Mesenchymal stem cell (in vitro differentiated cells and primary cell): ENCODE results near the gene HPS3.

Experiments used
- DNase-seq: peaks from one replicate; pipeline ENCODE4 v3.0.0-alpha.2; 2013
- H2AFZ ChIP-seq: one replicate; pipeline ENCODE4 v1.6.1; 2013; ENCODE audit warnings: low read depth, mild to moderate bottlenecking, control low read depth, inconsistent platforms, low read length, moderate library complexity
- H2AK5ac ChIP-seq: 2 replicates; pipeline ENCODE4 v1.6.1; 2013; ENCODE audit warnings: low read length, moderate library complexity, mild to moderate bottlenecking, inconsistent platforms; ENCODE audit not compliant: severe bottlenecking
- H2BK120ac ChIP-seq: one replicate; pipeline ENCODE4 v1.6.1; 2013; ENCODE audit warnings: low read depth, mild to moderate bottlenecking, inconsistent platforms, low read length, moderate library complexity
- H2BK12ac ChIP-seq, 2 experiments: one replicate each; pipeline ENCODE4 v1.6.1; 2013; ENCODE audit warnings: inconsistent platforms in 2 of 2, low read length in 2 of 2, mild to moderate bottlenecking in 2 of 2, moderate library complexity in 2 of 2, control low read depth in 1 of 2
- H2BK15ac ChIP-seq: one replicate; pipeline ENCODE4 v1.6.1; 2013; ENCODE audit warnings: mild to moderate bottlenecking, low read depth, inconsistent platforms; ENCODE audit not compliant: poor library complexity, severe bottlenecking
- H2BK5ac ChIP-seq: 2 replicates; pipeline ENCODE4 v1.6.1; 2013; ENCODE audit warnings: low read depth, mild to moderate bottlenecking, low read length, control low read depth, inconsistent platforms; ENCODE audit not compliant: poor library complexity, severe bottlenecking
- H3K14ac ChIP-seq, 2 experiments: one replicate each; pipeline ENCODE4 v1.6.1; 2013; ENCODE audit warnings: inconsistent platforms in 2 of 2, low read length in 2 of 2, control low read depth in 1 of 2, mild to moderate bottlenecking in 1 of 2, moderate library complexity in 1 of 2
- H3K18ac ChIP-seq, 2 experiments: one replicate each; pipeline ENCODE4 v1.6.1; 2013; ENCODE audit warnings: inconsistent platforms in 2 of 2, low read length in 2 of 2, control low read depth in 1 of 2, low read depth in 1 of 2, mild to moderate bottlenecking in 1 of 2
- H3K23ac ChIP-seq, 2 experiments: one replicate each; pipeline ENCODE4 v1.6.1; 2013; ENCODE audit warnings: inconsistent platforms in 2 of 2, low read length in 2 of 2, mild to moderate bottlenecking in 2 of 2, moderate library complexity in 2 of 2, control low read depth in 1 of 2
- H3K27ac ChIP-seq: 2 replicates; pipeline ENCODE4 v1.5.1; 2013; ENCODE audit warnings: mild to moderate bottlenecking, moderate library complexity, low read length, control low read depth, inconsistent platforms; ENCODE audit not compliant: poor library complexity, severe bottlenecking
- H3K27me3 ChIP-seq, 2 experiments: 2 replicates each; pipeline versions ENCODE4 v1.6.1 to v1.7.0; 2013; ENCODE audit warnings: low read length in 2 of 2, mild to moderate bottlenecking in 2 of 2, moderate library complexity in 2 of 2, control low read depth in 1 of 2, inconsistent platforms in 1 of 2; ENCODE audit not compliant: control insufficient read depth in 1 of 2, insufficient read depth in 1 of 2
- H3K36me3 ChIP-seq, 2 experiments: 2 replicates each; pipeline versions ENCODE4 v1.6.1 to v1.7.0; 2013; ENCODE audit warnings: low read length in 2 of 2, control low read depth in 1 of 2, inconsistent platforms in 1 of 2, low read depth in 1 of 2, mild to moderate bottlenecking in 1 of 2; ENCODE audit not compliant: insufficient read depth in 2 of 2, control insufficient read depth in 1 of 2
- H3K4ac ChIP-seq, 2 experiments: one replicate each; pipeline ENCODE4 v1.6.1; 2013; ENCODE audit warnings: inconsistent platforms in 2 of 2, low read length in 2 of 2, mild to moderate bottlenecking in 2 of 2, moderate library complexity in 2 of 2, control low read depth in 1 of 2, low read depth in 1 of 2
- H3K4me1 ChIP-seq: 2 replicates; pipeline ENCODE4 v1.6.1; 2013; ENCODE audit warnings: low read depth, low read length, control low read depth; ENCODE audit not compliant: control insufficient read depth, insufficient read depth
- H3K4me2 ChIP-seq: 2 replicates; pipeline ENCODE4 v1.6.1; 2013; ENCODE audit warnings: low read length, mild to moderate bottlenecking, inconsistent platforms; ENCODE audit not compliant: poor library complexity, severe bottlenecking
- H3K4me3 ChIP-seq, 2 experiments: 2 replicates each; pipeline versions ENCODE4 v1.5.1 to v1.7.0; 2013; ENCODE audit warnings: low read length in 2 of 2, mild to moderate bottlenecking in 2 of 2, control low read depth in 1 of 2, low read depth in 1 of 2; ENCODE audit not compliant: insufficient read depth in 1 of 2
- H3K79me1 ChIP-seq: replicated peaks from 2 replicates; pipeline ENCODE4 v1.6.1; 2013; ENCODE audit warnings: mild to moderate bottlenecking, control low read depth, low read length, inconsistent platforms; ENCODE audit not compliant: poor library complexity, severe bottlenecking
- H3K9ac ChIP-seq: 2 replicates; pipeline ENCODE4 v1.7.0; 2013; ENCODE audit warnings: mild to moderate bottlenecking, low read length, moderate library complexity
- H3K9me3 ChIP-seq: 2 replicates; pipeline ENCODE4 v1.7.0; 2013; ENCODE audit warnings: mild to moderate bottlenecking, low read length; ENCODE audit not compliant: control insufficient read depth
- H4K8ac ChIP-seq: one replicate; pipeline ENCODE4 v1.6.1; 2013; ENCODE audit warnings: inconsistent platforms, mild to moderate bottlenecking, low read length, moderate library complexity
- H4K91ac ChIP-seq: one replicate; pipeline ENCODE4 v1.6.1; 2013; ENCODE audit warnings: mild to moderate bottlenecking, low read length, inconsistent platforms
- WGBS: methylation state at CpG from one replicate; pipeline ENCODE4 v1.1.7; 2013; ENCODE audit warnings: mixed read lengths; 5-methylcytosine and 5-hydroxymethylcytosine counted together

Gene HPS3

DNA sequence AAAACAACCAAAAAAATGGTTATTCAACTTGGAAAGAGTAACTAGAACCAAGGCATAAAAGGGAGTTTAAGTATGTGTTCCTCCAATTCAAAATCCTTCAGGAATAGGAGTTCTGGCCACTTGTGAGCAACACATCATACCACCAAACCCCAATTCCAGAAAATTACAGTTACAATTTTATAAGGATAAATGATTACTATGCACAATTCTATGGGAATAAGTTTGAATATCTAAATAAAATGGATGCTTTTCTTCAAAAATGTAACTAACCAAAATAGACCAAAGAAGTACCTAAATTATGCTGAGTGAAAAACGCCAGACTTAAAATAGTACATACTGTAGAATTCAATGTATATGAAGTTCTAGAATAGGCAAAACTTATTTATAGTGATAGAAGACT lies 47.7 kb upstream of the HPS3 start:
- H3K4me3 ChIP-seq: no peak overlapping the region
- no peaks in the 10 kb centered on the region for H3K27me3 ChIP-seq
- H3K79me1 ChIP-seq: peaks cover 6% of the 10 kb centered on the region
- WGBS: no CpG with 5 or more reads among the region's 1 CpG
- no peak overlapping the region for H3K18ac ChIP-seq
- no peak overlapping the region for H4K91ac ChIP-seq
- no peak overlapping the region for H3K4ac ChIP-seq
- H2BK120ac ChIP-seq: no peak overlapping the region
- H3K27ac ChIP-seq: no peak overlapping the region
- H3K9me3 ChIP-seq: no peaks in the 10 kb centered on the region
- no peak overlapping the region for H3K4me2 ChIP-seq
- no peak overlapping the region for H2AK5ac ChIP-seq
- peaks cover 3 to 9% of the 10 kb centered on the region in 2 experiments for H3K36me3 ChIP-seq
- no peak overlapping the region for H3K9ac ChIP-seq
- no peak overlapping the region for H2BK12ac ChIP-seq
- H3K23ac ChIP-seq: no peak overlapping the region
- no peak overlapping the region for H2AFZ ChIP-seq
- H2BK5ac ChIP-seq: no peak overlapping the region
- DNase-seq: no peak
- peaks cover 6% of the 10 kb centered on the region for H3K4me1 ChIP-seq
- no peak overlapping the region for H3K14ac ChIP-seq
- H4K8ac ChIP-seq: no peak overlapping the region
- no peak overlapping the region for H2BK15ac ChIP-seq

DNA sequence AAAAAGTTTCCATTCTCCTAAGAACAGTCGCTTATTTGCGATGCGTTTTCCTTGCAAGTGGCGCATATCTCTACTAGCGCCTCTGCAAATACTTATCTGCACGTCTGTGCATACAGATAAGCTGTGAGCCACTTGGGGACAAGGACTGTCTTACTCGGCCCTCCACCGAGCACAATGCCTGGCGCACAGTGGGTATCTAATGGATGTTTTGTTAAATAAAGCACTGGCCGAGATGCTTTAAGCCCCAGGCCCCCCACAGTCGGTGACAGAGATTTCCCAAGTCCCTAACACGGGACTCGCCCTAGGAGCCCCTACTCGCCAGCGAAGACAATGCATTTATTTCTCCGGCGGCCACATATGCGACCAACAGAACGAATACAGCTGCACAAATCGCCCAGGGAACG lies 43.6 kb upstream of the HPS3 start:
- Histone ChIP-seq H2BK120ac (no peak overlapping the region), H3K27me3 (no peaks in the 10 kb centered on the region), H4K8ac (no peak overlapping the region), H2BK12ac (no peak overlapping the region), H3K18ac (peak overlapping the region; percentile 71 to 85), H3K79me1 (peaks cover 7% of the 10 kb centered on the region), H3K4me2 (peak overlapping the region; percentile 98), H3K14ac (peak overlapping the region; percentile 28 to 61), H3K9me3 (no peaks in the 10 kb centered on the region), H3K9ac (peak overlapping the region; percentile 83), H3K4ac (peak overlapping the region in 1 of 2 experiments; percentile 53), H3K27ac (no peak overlapping the region), H2BK15ac (no peak overlapping the region), H2AK5ac (no peak overlapping the region), H3K4me3 (peak overlapping the region; percentile 81 to 95), H4K91ac (peak overlapping the region; percentile 34), H2BK5ac (no peak overlapping the region), H3K23ac (no peak overlapping the region), H3K4me1 (peaks cover 8% of the 10 kb centered on the region), H3K36me3 (peaks cover 3 to 9% of the 10 kb centered on the region in 2 experiments), H2AFZ (peak overlapping the region; percentile 46)
- peak; percentile 61 for DNase-seq
- under 1% methylated on average over 21 of the region's 21 CpGs for WGBS

DNA sequence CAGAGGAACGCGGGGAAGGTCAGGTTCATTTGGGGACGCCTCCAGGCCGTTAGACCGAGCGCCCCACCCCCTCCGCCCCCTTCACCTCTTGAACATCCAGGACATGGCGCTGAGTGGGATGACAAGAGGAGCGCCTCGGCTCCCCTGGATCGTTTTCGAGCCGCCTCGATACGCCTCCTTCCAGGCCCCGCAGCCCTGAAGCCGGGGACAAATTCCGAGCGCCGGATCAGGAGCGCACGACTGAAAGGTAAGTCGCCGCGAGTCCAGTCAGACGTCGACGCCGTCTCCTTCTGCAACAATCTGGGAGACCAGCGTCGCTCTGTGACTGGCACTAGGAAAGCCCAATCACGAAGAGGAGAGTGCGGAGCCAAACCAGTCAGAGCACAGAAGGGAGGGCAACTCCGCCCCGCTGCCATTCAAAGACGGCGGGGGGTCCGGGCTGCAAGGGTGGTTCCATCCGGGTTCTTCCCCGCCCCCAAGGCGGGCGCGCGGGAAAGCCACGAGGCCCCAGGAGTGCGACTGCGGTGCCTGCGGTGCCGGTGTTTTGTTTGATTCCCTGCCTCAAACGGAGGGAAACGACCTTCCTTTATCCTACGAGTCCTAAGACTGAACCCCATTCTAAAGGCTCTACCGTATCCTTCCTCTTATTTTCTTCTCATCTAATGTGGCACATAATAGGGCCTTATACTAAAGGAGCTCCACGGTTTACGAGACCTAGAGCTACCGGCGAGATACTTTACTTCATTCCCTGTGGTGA lies 43.0 kb upstream of the HPS3 start, which contains the start of gene HLTF:
Gene HLTF (minus strand): TSS at position 302 of the 757 bp plus-strand sequence. CDS start 197 bp downstream, at position 105.
- peak within 1 kb of the TSS in 1 of 2 experiments; percentile 18 for H2BK12ac ChIP-seq
- peak within 1 kb of the TSS; percentile 34 for H4K91ac ChIP-seq
- H3K27me3 ChIP-seq: no peaks in the 10 kb centered on the region
- peak within 1 kb of the TSS; percentile 57 for H2AFZ ChIP-seq
- H3K4me3 ChIP-seq: peak within 1 kb of the TSS; percentile 81 to 95
- peak within 1 kb of the TSS; percentile 28 to 61 for H3K14ac ChIP-seq
- H3K79me1 ChIP-seq: peaks cover 7% of the 10 kb centered on the region
- peak within 1 kb of the TSS; percentile 71 to 85 for H3K18ac ChIP-seq
- peak within 1 kb of the TSS in 1 of 2 experiments; percentile 53 for H3K4ac ChIP-seq
- no peak within 1 kb of the TSS for H3K23ac ChIP-seq
- H3K9me3 ChIP-seq: no peaks in the 10 kb centered on the region
- DNase-seq: peak; percentile 99
- peak within 1 kb of the TSS; percentile 98 for H3K4me2 ChIP-seq
- H3K9ac ChIP-seq: peak within 1 kb of the TSS; percentile 83
- no peak within 1 kb of the TSS for H2BK15ac ChIP-seq
- H3K36me3 ChIP-seq: peaks cover 3 to 9% of the 10 kb centered on the region in 2 experiments
- H3K4me1 ChIP-seq: peaks cover 8% of the 10 kb centered on the region
- no peak within 1 kb of the TSS for H2BK5ac ChIP-seq
- H2BK120ac ChIP-seq: no peak within 1 kb of the TSS
- H4K8ac ChIP-seq: peak within 1 kb of the TSS; percentile 77
- peak within 1 kb of the TSS; percentile 27 for H2AK5ac ChIP-seq
- peak within 1 kb of the TSS; percentile 35 for H3K27ac ChIP-seq
- 10% methylated on average over 55 of the region's 57 CpGs for WGBS

DNA sequence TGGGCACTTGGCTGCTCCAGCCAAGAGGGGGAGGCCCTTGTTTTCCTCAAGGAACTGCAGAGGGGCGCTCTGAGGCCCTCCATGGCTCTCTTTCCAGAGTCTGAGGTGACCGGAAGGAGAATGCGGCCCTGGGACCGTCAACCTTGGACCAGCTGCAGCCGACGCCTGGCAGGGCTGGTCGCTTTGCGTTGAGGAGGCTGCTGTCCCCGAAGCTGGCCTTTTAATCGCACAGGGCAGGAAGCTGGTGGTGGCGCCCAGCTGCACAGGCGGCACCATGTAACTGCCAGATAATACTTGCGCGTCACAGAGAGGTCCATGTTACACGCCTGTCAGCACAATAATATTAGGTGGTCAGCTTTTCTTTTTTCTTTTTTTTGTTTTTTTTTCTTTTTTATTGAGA lies 42.2 kb upstream of the HPS3 start:
- H3K9me3 ChIP-seq: no peaks in the 10 kb centered on the region
- no peak overlapping the region for H2BK120ac ChIP-seq
- H3K23ac ChIP-seq: no peak overlapping the region
- peaks cover 7% of the 10 kb centered on the region for H3K79me1 ChIP-seq
- peak overlapping the region; percentile 27 for H2AK5ac ChIP-seq
- H3K27me3 ChIP-seq: no peaks in the 10 kb centered on the region
- H2BK15ac ChIP-seq: no peak overlapping the region
- H3K4ac ChIP-seq: no peak overlapping the region
- no peak overlapping the region for H3K4me3 ChIP-seq
- H2AFZ ChIP-seq: no peak overlapping the region
- no peak overlapping the region for H3K18ac ChIP-seq
- H3K4me2 ChIP-seq: no peak overlapping the region
- no peak overlapping the region for H4K91ac ChIP-seq
- H2BK5ac ChIP-seq: no peak overlapping the region
- no peak overlapping the region for H3K27ac ChIP-seq
- H3K9ac ChIP-seq: no peak overlapping the region
- H2BK12ac ChIP-seq: peak overlapping the region in 1 of 2 experiments; percentile 18
- H4K8ac ChIP-seq: peak overlapping the region; percentile 12
- no peak for DNase-seq
- 97% methylated on average over 15 of the region's 15 CpGs for WGBS
- H3K4me1 ChIP-seq: peaks cover 8% of the 10 kb centered on the region
- peaks cover 3 to 9% of the 10 kb centered on the region in 2 experiments for H3K36me3 ChIP-seq
- no peak overlapping the region for H3K14ac ChIP-seq
